H1 (cell line): ENCODE results near the gene INHBA. TPM values are rescaled to one million over a fixed set of nuclear protein-coding genes. Genes with fewer than 3 reads are reported as not detected.

Source experiments
- BCL11A ChIP-seq, 2 experiments: IDR thresholded peaks; one replicate each; pipeline ENCODE4 v1.6.1; 2011; ENCODE audit warnings: low read depth in 2 of 2, low read length in 2 of 2, mild to moderate bottlenecking in 2 of 2
- BRCA1 ChIP-seq: IDR thresholded peaks from 2 replicates; pipeline ENCODE4 v1.6.1; 2012; ENCODE audit warnings: low read depth, low read length, improper control_type of control experiment
- CBX8 ChIP-seq: fragments of 300-800, 300-1000 bp; sonication (generic); IDR thresholded peaks from 2 replicates; pipeline ENCODE4 v1.7.1; 2016; ENCODE audit warnings: low read depth, low read length, borderline replicate concordance
- CEBPB ChIP-seq: IDR thresholded peaks from 2 replicates; pipeline ENCODE4 v1.6.1; 2012; ENCODE audit warnings: low read depth, low read length
- CHD7 ChIP-seq: fragments of 300-600 bp; sonication (generic); IDR thresholded peaks from 2 replicates; pipeline ENCODE4 v1.7.1; 2012; ENCODE audit warnings: low read length, moderate library complexity, mild to moderate bottlenecking, inconsistent platforms; ENCODE audit not compliant: insufficient replicate concordance
- FOSL1 ChIP-seq: IDR thresholded peaks from 2 replicates; pipeline ENCODE4 v1.6.1; 2011; ENCODE audit warnings: mild to moderate bottlenecking, low read depth, low read length, moderate library complexity; ENCODE audit not compliant: insufficient read depth
- NANOG ChIP-seq: IDR thresholded peaks from 2 replicates; pipeline ENCODE4 v1.6.1; 2011; ENCODE audit warnings: low read length, low read depth, mild to moderate bottlenecking, inconsistent platforms; ENCODE audit not compliant: insufficient read depth, poor library complexity, severe bottlenecking
- RFX5 ChIP-seq: IDR thresholded peaks from 2 replicates; pipeline ENCODE4 v1.6.1; 2011; ENCODE audit warnings: low read depth, low read length, improper control_type of control experiment, borderline replicate concordance
- polyA plus RNA-seq, 7 experiments: library from polyadenylated mRNA; depleted of rRNA in 3 of 7; stranded (reverse) in 5 of 7; unstranded in 2 of 7; fragments of >200 nt in 5 of 7; fragments of 200-250 nt in 2 of 7; gene quantifications; 1 replicate in 5 of 7; 2 replicates in 1 of 7; 4 replicates in 1 of 7; pipeline versions ENCODE4 v1.2.1 to v1.2.3, GENCODE V29; 2011 to 2013; ENCODE audit warnings: missing spikeins in 2 of 7, mixed read lengths in 2 of 7
- total RNA-seq: library from RNA; stranded (reverse); fragmentation: NEBNext Ultra II Directional; extraction: Animal tissue kit (Norgen Biotek cat#: 25700); gene quantifications from 2 replicates; pipeline ENCODE4 v1.2.1, GENCODE V29; 2021

Gene INHBA
- total and polyA plus RNA-seq, 2 of the 8 experiments (the other 6 are each of a cell fraction or from before 2014, with no cell fraction given) = 1.1 to 2.7 TPM

GRCh38 chr7:41641011-41641664 lies 61.8 kb downstream of the INHBA start (continued):
- TF ChIP-seq BRCA1 = no peak
- no peak for TF ChIP-seq CBX8
- no peak for TF ChIP-seq FOSL1
- no peak for TF ChIP-seq CEBPB
- no peak for TF ChIP-seq NANOG
- TF ChIP-seq BCL11A (IDR thresholded peaks at IDR 0.05; ENCODE audit: low read depth in 2 of 2, low read length in 2 of 2) = no peak
- TF ChIP-seq CHD7 = no peak
- TF ChIP-seq RFX5 = no peak
